Upper lobe of right lung (tissue), 1 donor: ENCODE data around the gene HES4. TPM values are rescaled to one million over a fixed set of nuclear protein-coding genes. Genes with fewer than 3 reads are reported as not detected.

Experiments
- ATAC-seq: fragments of 200-7000 bp; cut with Tn5 transposase; one replicate; pipeline ENCODE4 v1.9.1; 2020; ENCODE audit warnings: mild to moderate bottlenecking, moderate library complexity
- DNase-seq: peaks from one replicate; pipeline ENCODE4 v3.0.0-alpha.2; 2020
- H3K27ac ChIP-seq: fragments of 200-600 bp; one replicate; pipeline ENCODE4 v1.8.0; 2022
- H3K27me3 ChIP-seq: fragments of 200-600 bp; one replicate; pipeline ENCODE4 v1.8.0; 2022; ENCODE audit warnings: mild to moderate bottlenecking
- H3K36me3 ChIP-seq: fragments of 200-600 bp; one replicate; pipeline ENCODE4 v1.8.0; 2022
- H3K4me1 ChIP-seq: fragments of 200-600 bp; one replicate; pipeline ENCODE4 v1.8.0; 2022
- H3K4me3 ChIP-seq: fragments of 200-600 bp; one replicate; pipeline ENCODE4 v1.8.0; 2022; ENCODE audit warnings: mild to moderate bottlenecking
- H3K9me3 ChIP-seq: fragments of 200-600 bp; one replicate; pipeline ENCODE4 v1.8.0; 2022
- CTCF ChIP-seq: fragments of 200-600 bp; IDR thresholded peaks from one replicate; pipeline ENCODE4 v1.8.0; 2022; ENCODE audit warnings: antibody characterized with exemption
- intact Hi-C: fragments of 100-400 bp; cut with DNase I; formaldehyde crosslinking; loops from one replicate; pipeline ENCODE4 v1.11.0; 2022
- total RNA-seq: library from RNA; stranded (reverse); fragmentation: NEBNext Ultra II Directional; extraction: Animal tissue kit (Norgen Biotek cat#: 25700); gene quantifications from one replicate; pipeline ENCODE4 v1.2.1, GENCODE V29; 2021
- donor health status: DM: no; HTN: yes; CAD: no; lungs with severe emphysema.

Gene HES4
- total RNA-seq, 1 donor from 2014 or later, result 26.8 TPM

GRCh38 chr1:1046243-1046642 lies 46.3 kb upstream of the HES4 start:
- ATAC-seq (no peak), DNase-seq (no peak)
- Histone ChIP-seq H3K36me3 (peaks cover 12% of the 10 kb centered on the region), H3K4me3 (no peak overlapping the region), H3K27ac (no peak overlapping the region), H3K9me3 (no peaks in the 10 kb centered on the region), H3K27me3 (no peaks in the 10 kb centered on the region), H3K4me1 (no peaks in the 10 kb centered on the region)
- TF ChIP-seq CTCF, result no peak
- intact Hi-C loops, result no loop called here

GRCh38 chr1:1045129-1045528 lies 45.2 kb upstream of the HES4 start:
- no peak for TF ChIP-seq CTCF
- ATAC-seq (no peak), DNase-seq (no peak)
- Histone ChIP-seq H3K4me1 (peaks cover 4% of the 10 kb centered on the region), H3K4me3 (no peak overlapping the region), H3K27me3 (no peaks in the 10 kb centered on the region), H3K9me3 (no peaks in the 10 kb centered on the region), H3K36me3 (peaks cover 12% of the 10 kb centered on the region), H3K27ac (no peak overlapping the region)
- intact Hi-C loops, result no loop called here

GRCh38 chr1:1044455-1045078 lies 44.7 kb upstream of the HES4 start:
- intact Hi-C loops, result no loop called here
- no peak for ATAC-seq

GRCh38 chr1:1043921-1044320 lies 44.0 kb upstream of the HES4 start:
- ATAC-seq (no peak), DNase-seq (no peak)
- Histone ChIP-seq H3K4me1 (peaks cover 14% of the 10 kb centered on the region), H3K9me3 (no peaks in the 10 kb centered on the region), H3K4me3 (no peak overlapping the region), H3K27me3 (no peaks in the 10 kb centered on the region), H3K36me3 (peaks cover 12% of the 10 kb centered on the region), H3K27ac (no peak overlapping the region)
- no peak for TF ChIP-seq CTCF
- intact Hi-C loops, result no loop called here

More at GRCh38 chr1:1044455-1045078, 44.7 kb upstream of the HES4 start:
- Histone ChIP-seq H3K9me3 (no peaks in the 10 kb centered on the region), H3K27ac (no peak overlapping the region), H3K27me3 (no peaks in the 10 kb centered on the region), H3K36me3 (peaks cover 12% of the 10 kb centered on the region), H3K4me3 (no peak overlapping the region), H3K4me1 (peaks cover 9% of the 10 kb centered on the region)
- DNase-seq, result no peak
- TF ChIP-seq CTCF, result no peak

- no peak for TF ChIP-seq CTCF
- peaks cover 17% of the 10 kb centered on the region for H3K4me1 ChIP-seq
- intact Hi-C loops, result no loop called here
- no peak for ATAC-seq
- no peaks in the 10 kb centered on the region for H3K9me3 ChIP-seq
- H3K27ac ChIP-seq, result no peak overlapping the region
- no peak for DNase-seq
- no peaks in the 10 kb centered on the region for H3K27me3 ChIP-seq
- H3K36me3 ChIP-seq, result peaks cover 12% of the 10 kb centered on the region
- H3K4me3 ChIP-seq, result no peak overlapping the region
Observed at GRCh38 chr1:1043411-1043810, 43.5 kb upstream of the HES4 start.

- no peaks in the 10 kb centered on the region for H3K27me3 ChIP-seq
- intact Hi-C loops, result no loop called here
- no peak for ATAC-seq
- TF ChIP-seq CTCF, result no peak
- H3K27ac ChIP-seq, result no peak overlapping the region
- H3K36me3 ChIP-seq, result peaks cover 12% of the 10 kb centered on the region
- no peaks in the 10 kb centered on the region for H3K9me3 ChIP-seq
- DNase-seq, result no peak
- no peak overlapping the region for H3K4me3 ChIP-seq
- peaks cover 17% of the 10 kb centered on the region for H3K4me1 ChIP-seq
Observed at GRCh38 chr1:1042835-1043234, 42.9 kb upstream of the HES4 start.
